ENCODE measurements around the gene B3GLCT.

The B3GLCT gene

DNA sequence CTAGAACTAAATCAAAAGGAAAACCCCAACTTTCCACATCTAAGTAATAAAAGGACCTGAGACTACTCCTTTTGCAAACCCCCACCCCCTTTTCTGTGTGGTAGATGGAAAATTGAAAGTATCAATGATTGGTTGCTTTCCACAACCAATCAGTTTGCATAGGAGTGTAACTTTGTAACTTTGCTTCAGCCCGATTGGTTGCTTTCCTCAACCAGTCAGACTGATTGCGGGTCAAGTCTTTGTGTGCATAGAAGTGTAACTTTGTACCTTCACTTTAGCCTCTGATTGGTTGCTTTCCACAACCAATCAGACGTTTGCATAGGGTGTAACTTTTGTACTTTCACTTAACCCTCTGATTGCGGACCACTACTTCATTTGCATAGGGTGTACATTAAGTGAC lies 8.0 kb upstream of the B3GLCT start:
- TF ChIP-seq SPI1 (IDR thresholded peaks at IDR 0.05; ENCODE audit: borderline replicate concordance, low read depth) (no peak), CTCF (IDR thresholded peaks at IDR 0.05; ENCODE audit: insufficient read depth, low read length) (no peak), POLR2AphosphoS5 (IDR thresholded peaks at IDR 0.05; ENCODE audit: low read depth) (no peak), GABPA (IDR thresholded peaks at IDR 0.05; ENCODE audit: low read depth) (no peak)
- TF ChIP-seq, protein P1, sequence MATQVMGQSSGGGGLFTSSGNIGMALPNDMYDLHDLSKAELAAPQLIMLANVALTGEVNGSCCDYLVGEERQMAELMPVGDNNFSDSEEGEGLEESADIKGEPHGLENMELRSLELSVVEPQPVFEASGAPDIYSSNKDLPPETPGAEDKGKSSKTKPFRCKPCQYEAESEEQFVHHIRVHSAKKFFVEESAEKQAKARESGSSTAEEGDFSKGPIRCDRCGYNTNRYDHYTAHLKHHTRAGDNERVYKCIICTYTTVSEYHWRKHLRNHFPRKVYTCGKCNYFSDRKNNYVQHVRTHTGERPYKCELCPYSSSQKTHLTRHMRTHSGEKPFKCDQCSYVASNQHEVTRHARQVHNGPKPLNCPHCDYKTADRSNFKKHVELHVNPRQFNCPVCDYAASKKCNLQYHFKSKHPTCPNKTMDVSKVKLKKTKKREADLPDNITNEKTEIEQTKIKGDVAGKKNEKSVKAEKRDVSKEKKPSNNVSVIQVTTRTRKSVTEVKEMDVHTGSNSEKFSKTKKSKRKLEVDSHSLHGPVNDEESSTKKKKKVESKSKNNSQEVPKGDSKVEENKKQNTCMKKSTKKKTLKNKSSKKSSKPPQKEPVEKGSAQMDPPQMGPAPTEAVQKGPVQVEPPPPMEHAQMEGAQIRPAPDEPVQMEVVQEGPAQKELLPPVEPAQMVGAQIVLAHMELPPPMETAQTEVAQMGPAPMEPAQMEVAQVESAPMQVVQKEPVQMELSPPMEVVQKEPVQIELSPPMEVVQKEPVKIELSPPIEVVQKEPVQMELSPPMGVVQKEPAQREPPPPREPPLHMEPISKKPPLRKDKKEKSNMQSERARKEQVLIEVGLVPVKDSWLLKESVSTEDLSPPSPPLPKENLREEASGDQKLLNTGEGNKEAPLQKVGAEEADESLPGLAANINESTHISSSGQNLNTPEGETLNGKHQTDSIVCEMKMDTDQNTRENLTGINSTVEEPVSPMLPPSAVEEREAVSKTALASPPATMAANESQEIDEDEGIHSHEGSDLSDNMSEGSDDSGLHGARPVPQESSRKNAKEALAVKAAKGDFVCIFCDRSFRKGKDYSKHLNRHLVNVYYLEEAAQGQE (IDR thresholded peaks at IDR 0.05; ENCODE audit: insufficient replicate concordance, low read depth): no peak
- no peak overlapping the region for H3K27ac ChIP-seq (replicated peaks)
- no peaks in the 10 kb centered on the region for H3K27me3 ChIP-seq (ENCODE audit: insufficient read depth, poor library complexity, severe bottlenecking)
- DNase-seq (ENCODE audit: low read depth in 1 of 2, low spot score in 1 of 2): no peak
- H3K4me3 ChIP-seq (replicated peaks; ENCODE audit: insufficient read depth, low read length): no peak overlapping the region

GRCh38 chr13:31192306-31192705 lies 7.5 kb upstream of the B3GLCT start:
- Histone ChIP-seq H3K27ac (replicated peaks) (no peak overlapping the region), H3K27me3 (ENCODE audit: insufficient read depth, poor library complexity, severe bottlenecking) (no peaks in the 10 kb centered on the region), H3K4me3 (replicated peaks; ENCODE audit: insufficient read depth, low read length) (no peak overlapping the region)
- TF ChIP-seq SPI1 (IDR thresholded peaks at IDR 0.05; ENCODE audit: borderline replicate concordance, low read depth) (no peak), CTCF (IDR thresholded peaks at IDR 0.05; ENCODE audit: insufficient read depth, low read length) (no peak), POLR2AphosphoS5 (IDR thresholded peaks at IDR 0.05; ENCODE audit: low read depth) (no peak), GABPA (IDR thresholded peaks at IDR 0.05; ENCODE audit: low read depth) (no peak)
- TF ChIP-seq, protein P1 (IDR thresholded peaks at IDR 0.05; ENCODE audit: insufficient replicate concordance, low read depth): no peak
- DNase-seq (ENCODE audit: low read depth in 1 of 2, low spot score in 1 of 2): no peak

DNA sequence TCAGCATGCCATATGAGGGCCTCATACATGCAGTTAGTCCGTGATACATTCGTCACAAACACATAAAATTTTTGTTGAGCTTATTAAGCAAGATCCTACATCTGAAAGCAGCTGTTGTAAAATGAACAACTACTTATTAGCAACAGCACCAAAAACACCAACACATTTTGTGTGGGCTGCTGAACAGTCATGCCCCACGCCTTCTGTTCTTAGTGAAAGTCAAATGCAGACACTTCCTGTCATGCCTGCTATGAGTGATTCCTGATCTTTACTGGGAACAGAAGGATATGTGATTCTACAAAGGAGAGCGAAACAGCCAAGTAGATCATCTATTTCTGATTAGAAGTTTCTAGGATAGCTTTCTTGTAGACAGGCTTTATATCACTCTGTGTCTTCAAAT lies 4.2 kb upstream of the B3GLCT start:
- no peak overlapping the region for H3K27ac ChIP-seq (replicated peaks)
- no peak for DNase-seq (ENCODE audit: low read depth in 1 of 2, low spot score in 1 of 2)
- TF ChIP-seq SPI1 (IDR thresholded peaks at IDR 0.05; ENCODE audit: borderline replicate concordance, low read depth) (no peak), CTCF (IDR thresholded peaks at IDR 0.05; ENCODE audit: insufficient read depth, low read length) (no peak), POLR2AphosphoS5 (IDR thresholded peaks at IDR 0.05; ENCODE audit: low read depth) (no peak), GABPA (IDR thresholded peaks at IDR 0.05; ENCODE audit: low read depth) (no peak)
- TF ChIP-seq, protein P1 (IDR thresholded peaks at IDR 0.05; ENCODE audit: insufficient replicate concordance, low read depth): no peak
- no peaks in the 10 kb centered on the region for H3K27me3 ChIP-seq (ENCODE audit: insufficient read depth, poor library complexity, severe bottlenecking)
- no peak overlapping the region for H3K4me3 ChIP-seq (replicated peaks; ENCODE audit: insufficient read depth, low read length)
